Epithelial cell of esophagus (primary cell): ENCODE data around the gene RTN4.
A peak's percentile ranks its signal among the peaks of the same experiment; 100 is the strongest.

ENCODE experiments used
- DNase-seq: peaks from one replicate; pipeline ENCODE4 v3.0.0; 2010; ENCODE audit warnings: low read depth
- H3K4me3 ChIP-seq: 2 replicates; pipeline ENCODE4 v1.5.1; 2011; ENCODE audit warnings: mild to moderate bottlenecking, low read length, control low read depth
- CTCF ChIP-seq: IDR thresholded peaks from 2 replicates; pipeline ENCODE4 v1.5.1; 2011; ENCODE audit warnings: low read depth, mild to moderate bottlenecking, low read length, control low read depth, inconsistent platforms; ENCODE audit not compliant: insufficient read depth; ENCODE audit errors: missing control alignments

Gene RTN4

GRCh38 chr2:54940723-54941122 lies 109.5 kb downstream of the RTN4 start:
- DNase-seq, result peak; percentile 62
- H3K4me3 ChIP-seq, result no peak overlapping the region
- no peak for TF ChIP-seq CTCF

- no peak for TF ChIP-seq CTCF
- no peak for DNase-seq
- H3K4me3 ChIP-seq, result no peak overlapping the region
Measured at GRCh38 chr2:54939446-54940118, 110.7 kb downstream of the RTN4 start.

- no peak overlapping the region for H3K4me3 ChIP-seq
- DNase-seq, result no peak
- no peak for TF ChIP-seq CTCF
Measured at GRCh38 chr2:54936766-54937165, 113.5 kb downstream of the RTN4 start.

GRCh38 chr2:54935389-54935788 lies 114.9 kb downstream of the RTN4 start:
- no peak for TF ChIP-seq CTCF
- no peak for DNase-seq
- no peak overlapping the region for H3K4me3 ChIP-seq

GRCh38 chr2:54931473-54931872 lies 118.8 kb downstream of the RTN4 start:
- no peak overlapping the region for H3K4me3 ChIP-seq
- TF ChIP-seq CTCF, result no peak
- no peak for DNase-seq

GRCh38 chr2:54928719-54929118 lies 121.5 kb downstream of the RTN4 start:
- TF ChIP-seq CTCF, result no peak
- H3K4me3 ChIP-seq, result no peak overlapping the region
- DNase-seq, result peak; percentile 80
